ENCODE results near the gene FLRT2. TPM values are rescaled to one million over a fixed set of nuclear protein-coding genes. Genes with fewer than 3 reads are reported as not detected.

FLRT2 gene
- total and polyA plus RNA-seq, 9 of the 15 experiments (the other 6 are each of a cell fraction or from before 2014, with no cell fraction given) = 0.02 TPM; not detected in 8

GRCh38 chr14:85514487-85514886 lies 15.5 kb upstream of the FLRT2 start:
- H2AFZ ChIP-seq (ENCODE audit: low read depth, low read length) = no peak overlapping the region
- H3K79me2 ChIP-seq (ENCODE audit: control insufficient read depth, insufficient read depth, low read length) = no peaks in the 10 kb centered on the region
- H3K4me2 ChIP-seq (ENCODE audit: insufficient read depth, low read length) = no peak overlapping the region
- ChIA-PET CTCF (ENCODE audit: low intra/inter-chr PET ratio) (no interaction called here), POLR2A (no interaction called here)
- in situ Hi-C loops (cut with MboI) = no loop called here
- no peak for ATAC-seq
- no peak overlapping the region for H3K27ac ChIP-seq (ENCODE audit: extremely low read depth, low read depth, low read length)
- H3K27me3 ChIP-seq (ENCODE audit: control insufficient read depth in 2 of 2, insufficient read depth in 2 of 2, low read length in 2 of 2) = no peaks in the 10 kb centered on the region
- no peaks in the 10 kb centered on the region for H3K4me1 ChIP-seq (replicated peaks in 1 of 2; ENCODE audit: control insufficient read depth in 2 of 2, insufficient read depth in 2 of 2, low read length in 2 of 2)
- no peak overlapping the region for H3K4me3 ChIP-seq
- DNase-seq (ENCODE audit: extremely low read depth in 1 of 4, low spot score in 3 of 4) = no peak
- H3K9me1 ChIP-seq (ENCODE audit: control insufficient read depth, insufficient read depth, low read length) = no peaks in the 10 kb centered on the region
- FAIRE-seq = no peak
- TF ChIP-seq HIVEP1 (CRISPR knock-in tag; IDR thresholded peaks at IDR 0.05) (no peak), JUN (IDR thresholded peaks at IDR 0.05; ENCODE audit: borderline replicate concordance, low read depth, low read length) (no peak), JUN (CRISPR knock-in tag; IDR thresholded peaks at IDR 0.05; ENCODE audit: borderline replicate concordance) (no peak), RBM17 (IDR thresholded peaks at IDR 0.05; ENCODE audit: borderline replicate concordance, low read depth, low read length) (no peak), NR2C2 (CRISPR knock-in tag; IDR thresholded peaks at IDR 0.05) (no peak), NR2C2 (tag; IDR thresholded peaks at IDR 0.05) (no peak), ZNF75A (CRISPR knock-in tag; IDR thresholded peaks at IDR 0.05) (no peak), BMI1 (IDR thresholded peaks at IDR 0.05; ENCODE audit: low read length) (no peak)
- no peaks in the 10 kb centered on the region for H4K20me1 ChIP-seq (replicated peaks; ENCODE audit: control insufficient read depth, insufficient read depth, low read length)
- H3K9me3 ChIP-seq (replicated peaks; ENCODE audit: control insufficient read depth, insufficient read depth, low read depth, low read length) = no peaks in the 10 kb centered on the region
- no peaks in the 10 kb centered on the region for H3K36me3 ChIP-seq (ENCODE audit: control insufficient read depth, insufficient read depth, low read length)
- intact Hi-C loops (cut with micrococcal nuclease) = no loop called here
- WGBS (ENCODE audit: insufficient coverage, low coverage, missing lambda C conversion rate) = 4% methylated on average over 2 of the region's 2 CpGs
- H3K9ac ChIP-seq (ENCODE audit: insufficient read depth in 1 of 2, low read depth in 2 of 2, low read length in 2 of 2) = no peak overlapping the region
- no TSS peak for BruUV-seq (replicated peaks)

Measured in K562 (cell line).